ENCODE measurements around the gene DHRSX.

Gene DHRSX

DNA sequence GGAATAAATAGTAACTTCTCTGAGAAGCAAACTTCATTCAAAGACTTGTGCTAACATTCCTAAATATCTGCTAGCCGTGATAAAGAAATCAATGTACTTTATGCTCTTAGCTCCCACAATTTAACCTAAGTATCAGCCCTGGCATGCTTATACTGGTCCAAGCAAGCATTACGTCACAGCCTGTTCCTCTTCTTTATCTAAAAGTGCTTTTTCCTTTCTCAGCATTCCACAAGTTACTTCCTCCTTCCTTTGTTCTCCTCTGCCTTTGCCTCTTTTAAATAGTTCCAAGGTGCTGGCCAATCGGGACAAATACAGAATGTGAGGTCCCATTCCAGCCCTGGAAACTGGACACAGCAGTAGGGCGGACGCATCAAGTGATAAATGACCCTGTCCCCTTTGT is 249.6 kb downstream of the DHRSX start:
- Histone ChIP-seq H3K9me2 (replicated peaks; ENCODE audit: control insufficient read depth, low read length) (no peaks in the 10 kb centered on the region), H3K27ac (ENCODE audit: low read depth, low read length) (no peak overlapping the region), H3K9me3 (ENCODE audit: control insufficient read depth, insufficient read depth, low read length) (no peaks in the 10 kb centered on the region), H3K4me3 (ENCODE audit: low read length) (no peak overlapping the region), H3K4me1 (ENCODE audit: control insufficient read depth, low read length) (no peaks in the 10 kb centered on the region), H4K20me1 (ENCODE audit: control insufficient read depth, insufficient read depth, low read depth, low read length) (no peaks in the 10 kb centered on the region), H3K4me2 (ENCODE audit: low read length) (no peak overlapping the region), H3K27me3 (ENCODE audit: control insufficient read depth, low read length) (no peaks in the 10 kb centered on the region), H3K36me3 (ENCODE audit: control insufficient read depth, low read length) (no peaks in the 10 kb centered on the region), H3K79me2 (ENCODE audit: control insufficient read depth, low read length) (no peaks in the 10 kb centered on the region), H3F3A (ENCODE audit: control insufficient read depth, insufficient read depth) (no peaks in the 10 kb centered on the region)
- TF ChIP-seq CTCF (IDR thresholded peaks at IDR 0.05; ENCODE audit: low read depth, low read length, poor library complexity, severe bottlenecking) (no peak), EZH2phosphoT487 (IDR thresholded peaks at IDR 0.05; ENCODE audit: borderline replicate concordance, low read length) (no peak)

- no peak for TF ChIP-seq EZH2phosphoT487 (IDR thresholded peaks at IDR 0.05; ENCODE audit: borderline replicate concordance, low read length)
- no peak for TF ChIP-seq CTCF (IDR thresholded peaks at IDR 0.05; ENCODE audit: low read depth, low read length, poor library complexity, severe bottlenecking)
- no peaks in the 10 kb centered on the region for H3F3A ChIP-seq (ENCODE audit: control insufficient read depth, insufficient read depth)
- no peaks in the 10 kb centered on the region for H3K4me1 ChIP-seq (ENCODE audit: control insufficient read depth, low read length)
- no peaks in the 10 kb centered on the region for H3K79me2 ChIP-seq (ENCODE audit: control insufficient read depth, low read length)
- H3K4me2 ChIP-seq (ENCODE audit: low read length), result no peak overlapping the region
- H3K36me3 ChIP-seq (ENCODE audit: control insufficient read depth, low read length), result no peaks in the 10 kb centered on the region
- H3K27me3 ChIP-seq (ENCODE audit: control insufficient read depth, low read length), result no peaks in the 10 kb centered on the region
- H3K9me2 ChIP-seq (replicated peaks; ENCODE audit: control insufficient read depth, low read length), result no peaks in the 10 kb centered on the region
- no peaks in the 10 kb centered on the region for H3K9me3 ChIP-seq (ENCODE audit: control insufficient read depth, insufficient read depth, low read length)
- H3K4me3 ChIP-seq (ENCODE audit: low read length), result no peak overlapping the region
- H3K27ac ChIP-seq (ENCODE audit: low read depth, low read length), result no peak overlapping the region
- H4K20me1 ChIP-seq (ENCODE audit: control insufficient read depth, insufficient read depth, low read depth, low read length), result no peaks in the 10 kb centered on the region
Measured at GRCh38 chrX:2243913-2244460, 256.8 kb downstream of the DHRSX start.

DNA sequence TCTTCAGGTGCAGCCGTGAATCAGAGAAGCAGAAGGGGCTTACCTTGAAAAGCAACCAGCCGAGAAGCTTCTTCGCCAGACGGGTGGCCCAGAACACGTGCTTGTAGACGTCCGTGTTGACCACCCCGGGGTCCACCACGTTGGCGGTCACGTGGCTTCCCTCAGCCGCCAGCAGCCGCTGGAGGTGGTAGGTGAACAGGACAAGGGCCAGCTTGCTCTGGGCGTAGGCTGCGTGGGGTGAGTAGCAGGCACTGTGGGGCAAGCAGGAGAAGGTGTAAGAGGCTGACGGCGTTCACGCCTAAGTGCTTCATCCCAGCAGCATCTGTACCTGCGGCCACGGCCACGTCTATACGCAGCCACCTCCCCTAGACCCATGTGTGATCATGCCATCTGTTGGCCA is 257.8 kb downstream of the DHRSX start:
- Histone ChIP-seq H3K79me2 (ENCODE audit: control insufficient read depth, low read length) (no peaks in the 10 kb centered on the region), H3K27me3 (ENCODE audit: control insufficient read depth, low read length) (no peaks in the 10 kb centered on the region), H3K9me3 (ENCODE audit: control insufficient read depth, insufficient read depth, low read length) (no peaks in the 10 kb centered on the region)

More for the DNA sequence above, 257.8 kb downstream of the DHRSX start:
- Histone ChIP-seq H3F3A (ENCODE audit: control insufficient read depth, insufficient read depth) (no peaks in the 10 kb centered on the region), H3K4me3 (ENCODE audit: low read length) (no peak overlapping the region), H3K4me1 (ENCODE audit: control insufficient read depth, low read length) (no peaks in the 10 kb centered on the region), H4K20me1 (ENCODE audit: control insufficient read depth, insufficient read depth, low read depth, low read length) (no peaks in the 10 kb centered on the region), H3K27ac (ENCODE audit: low read depth, low read length) (no peak overlapping the region), H3K9me2 (replicated peaks; ENCODE audit: control insufficient read depth, low read length) (no peaks in the 10 kb centered on the region), H3K4me2 (ENCODE audit: low read length) (no peak overlapping the region), H3K36me3 (ENCODE audit: control insufficient read depth, low read length) (no peaks in the 10 kb centered on the region)
- TF ChIP-seq EZH2phosphoT487 (IDR thresholded peaks at IDR 0.05; ENCODE audit: borderline replicate concordance, low read length) (no peak), CTCF (IDR thresholded peaks at IDR 0.05; ENCODE audit: low read depth, low read length, poor library complexity, severe bottlenecking) (no peak)
